GM12878 (cell line): ENCODE data around the gene CTNNBL1. TPM values are rescaled to one million over a fixed set of nuclear protein-coding genes. Genes with fewer than 3 reads are reported as not detected.
A peak's percentile ranks its signal among the peaks of the same experiment; 100 is the strongest.

Experiments
- ATAC-seq: fragments of 200-7000 bp; cut with Tn5 transposase; 3 replicates; pipeline ENCODE4 v1.9.1; 2020; ENCODE audit warnings: mild to moderate bottlenecking, moderate library complexity
- BruUV-seq: library from RNA; stranded (reverse); fragments of 400-500 nt; replicated peaks from 2 replicates; lab custom pipeline; 2021; lab: Mats Ljungman, UMichigan
- CTCF ChIA-PET: fragments of 300-600 bp; sonication (Branson Sonifier 250); formaldehyde crosslinking; extraction: SDS; loops from one replicate; lab custom pipeline; 2021; ENCODE audit warnings: inconsistent platforms; lab: Yijun Ruan, JAX
- POLR2A ChIA-PET: fragments of 350-600 bp; formaldehyde crosslinking; extraction: SDS; loops from one replicate; lab custom pipeline; 2021; ENCODE audit warnings: inconsistent platforms; lab: Charles Lee
- RAD21 ChIA-PET: fragments of 300-600 bp; sonication (Branson Sonifier 250); formaldehyde crosslinking; loops from one replicate; lab custom pipeline; 2023; ENCODE audit warnings: antibody characterized with exemption; ENCODE audit not compliant: unreplicated experiment; lab: Charles Lee
- SMC1A ChIA-PET: fragments of 300-600 bp; sonication (Branson Sonifier 250); formaldehyde crosslinking; loops from one replicate; lab custom pipeline; 2023; ENCODE audit not compliant: unreplicated experiment, uncharacterized antibody; lab: Charles Lee
- DNase-seq: peaks from one replicate; pipeline ENCODE4 v3.0.0-alpha.2; 2011; ENCODE audit warnings: low read depth, low spot score
- FAIRE-seq: peaks from 3 replicates; lab custom pipeline; 2011; peaks lifted over from hg19 to GRCh38; lab: Jason Lieb, UNC
- H2AFZ ChIP-seq: 2 replicates; pipeline ENCODE4 v1.6.0; 2011; ENCODE audit warnings: low read depth, low read length, control low read depth; ENCODE audit not compliant: control insufficient read depth
- H3K27ac ChIP-seq: 2 replicates; pipeline ENCODE4 v1.5.1; 2011; ENCODE audit warnings: control low read depth; ENCODE audit not compliant: control insufficient read depth, insufficient read depth
- H3K27me3 ChIP-seq, 2 experiments: replicated peaks in 1 of 2; 2 replicates each; pipeline versions ENCODE4 v1.6.0 to v1.6.1; 2011; ENCODE audit warnings: low read length in 1 of 2; ENCODE audit not compliant: control insufficient read depth in 2 of 2, insufficient read depth in 2 of 2
- H3K36me3 ChIP-seq, 2 experiments: 2 replicates each; pipeline ENCODE4 v1.5.1; 2011; ENCODE audit warnings: low read length in 1 of 2; ENCODE audit not compliant: control insufficient read depth in 2 of 2, insufficient read depth in 2 of 2
- H3K4me1 ChIP-seq: 2 replicates; pipeline ENCODE4 v1.6.1; 2011; ENCODE audit warnings: mild to moderate bottlenecking, low read length, moderate library complexity, mixed read lengths; ENCODE audit not compliant: control insufficient read depth, insufficient read depth
- H3K4me2 ChIP-seq: 2 replicates; pipeline ENCODE4 v1.6.0; 2011; ENCODE audit warnings: control low read depth; ENCODE audit not compliant: control insufficient read depth, insufficient read depth
- H3K4me3 ChIP-seq: fragments of 200-600 bp; sonication (generic); 2 replicates; pipeline ENCODE4 v1.5.1; 2016
- H3K79me2 ChIP-seq: 2 replicates; pipeline ENCODE4 v1.6.0; 2011; ENCODE audit warnings: low read length; ENCODE audit not compliant: control insufficient read depth, insufficient read depth
- H3K9ac ChIP-seq: 2 replicates; pipeline ENCODE4 v1.8.0; 2011; ENCODE audit warnings: low read length, control low read depth, mixed read lengths; ENCODE audit not compliant: control insufficient read depth, insufficient read depth
- H3K9me3 ChIP-seq: replicated peaks from 3 replicates; pipeline ENCODE4 v1.5.1; 2011; ENCODE audit warnings: mild to moderate bottlenecking, low read length; ENCODE audit not compliant: control insufficient read depth, insufficient read depth
- H4K20me1 ChIP-seq: 2 replicates; pipeline ENCODE4 v1.6.0; 2011; ENCODE audit not compliant: control insufficient read depth, insufficient read depth
- JUNB ChIP-seq: IDR thresholded peaks from 2 replicates; pipeline ENCODE4 v1.6.1; 2016; ENCODE audit warnings: antibody characterized with exemption, mild to moderate bottlenecking
- RAD21 ChIP-seq: IDR thresholded peaks from 2 replicates; pipeline ENCODE4 v1.6.1; 2011; ENCODE audit warnings: mild to moderate bottlenecking, low read depth, low read length, moderate library complexity; ENCODE audit not compliant: insufficient read depth
- SPI1 ChIP-seq: IDR thresholded peaks from 2 replicates; pipeline ENCODE4 v1.6.1; 2011; ENCODE audit warnings: low read depth, mild to moderate bottlenecking, low read length, moderate library complexity, borderline replicate concordance; ENCODE audit not compliant: insufficient read depth
- SRF ChIP-seq, 2 experiments: IDR thresholded peaks; 2 replicates each; pipeline ENCODE4 v1.6.1; 2011; ENCODE audit warnings: low read depth in 2 of 2, low read length in 2 of 2, mild to moderate bottlenecking in 1 of 2, moderate library complexity in 1 of 2
- TCF12 ChIP-seq: IDR thresholded peaks from 2 replicates; pipeline ENCODE4 v1.6.1; 2011; ENCODE audit warnings: low read depth, mild to moderate bottlenecking, low read length
- ZNF217 ChIP-seq: fragments of 450-650 bp; IDR thresholded peaks from 2 replicates; pipeline ENCODE4 v1.6.1; 2017; ENCODE audit warnings: antibody characterized with exemption, mild to moderate bottlenecking
- whole genome bisulfite sequencing: methylation state at CpG from one replicate; pipeline ENCODE4 v1.1.6; 2016; ENCODE audit warnings: low lambda C conversion rate; ENCODE audit not compliant: insufficient replicate concordance, insufficient coverage; ENCODE audit errors: missing lambda C conversion rate; 5-methylcytosine and 5-hydroxymethylcytosine counted together
- in situ Hi-C: fragments of 300-500 bp; cut with MboI; formaldehyde crosslinking; loops from 9 replicates; pipeline ENCODE4 v1.14.3; 2018; ENCODE audit warnings: mixed read lengths
- intact Hi-C: fragments of 100-400 bp; cut with micrococcal nuclease; formaldehyde crosslinking; loops from one replicate; pipeline ENCODE4 v1.14.2; 2022; ENCODE audit not compliant: unreplicated experiment
- polyA plus RNA-seq, 11 experiments: library from polyadenylated mRNA; depleted of rRNA in 4 of 11; unstranded in 6 of 11; stranded (reverse) in 5 of 11; fragments of >200 nt; fragmentation: Nextera tagmentation in 4 of 11; fragmentation: Illumina TruSeq in 1 of 11; extraction: Ambion mirVana in 4 of 11; extraction: Trizol in 1 of 11; gene quantifications; 1 replicate in 1 of 11; 2 replicates in 10 of 11; pipeline versions ENCODE4 v1.2.1 to v1.2.3, GENCODE V29; 2011 to 2016; ENCODE audit warnings: inconsistent platforms in 2 of 11, missing spikeins in 2 of 11, low read depth in 1 of 11
- total RNA-seq, 4 experiments: library from RNA; depleted of rRNA in 3 of 4; stranded (reverse); fragments of >200 nt in 3 of 4; fragmentation: Illumina TruSeq in 1 of 4; extraction: Trizol in 1 of 4; gene quantifications; 2 replicates each; pipeline versions ENCODE4 v1.2.1 to v1.2.3, GENCODE V29; 2013 to 2021

The CTNNBL1 gene
- total and polyA plus RNA-seq, 10 of the 15 experiments (the other 5 are each of a cell fraction or from before 2014, with no cell fraction given) = 43.1 to 102 (median 67.8) TPM

DNA sequence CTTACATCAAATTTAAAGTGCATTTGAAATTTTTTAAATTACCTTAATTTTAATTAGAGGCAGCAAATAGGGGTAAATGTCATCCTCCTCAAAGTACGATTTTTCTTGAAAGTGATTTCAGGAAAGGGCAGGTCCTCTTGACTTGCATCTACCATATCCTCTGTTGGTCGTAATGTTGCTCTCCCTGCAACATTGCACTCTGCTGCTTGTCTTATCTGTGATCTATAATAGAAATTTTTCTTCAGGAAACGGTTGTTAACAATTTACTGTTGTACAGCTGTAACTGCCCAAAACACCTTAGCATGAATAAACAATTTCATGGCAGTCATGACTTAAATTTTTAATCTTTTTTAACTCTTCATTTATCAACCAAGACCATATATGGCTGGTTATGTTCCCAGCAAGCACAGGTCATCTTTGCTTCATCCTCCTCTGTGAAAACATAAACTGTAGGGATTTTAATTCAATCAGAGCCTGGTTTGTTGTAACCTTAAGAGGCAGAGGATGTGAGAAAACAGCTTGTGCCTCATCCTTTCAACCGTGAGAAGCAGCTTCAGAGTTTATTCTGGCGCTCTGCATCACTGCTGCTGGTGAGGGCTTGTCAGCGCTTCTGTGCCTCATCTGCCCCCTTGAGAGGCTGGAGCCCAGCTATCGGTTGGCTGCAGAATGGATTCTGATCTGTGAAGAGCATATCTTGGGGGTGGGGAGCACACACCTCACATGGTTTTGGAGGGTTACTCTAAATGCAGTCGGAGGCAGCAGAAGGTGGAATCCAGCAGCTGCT, 56.0 kb downstream of the CTNNBL1 start:
- ChIA-PET POLR2A (no interaction called here), CTCF (interaction anchor here (0.7 kb wide), 1 partner anchor 21 kb away, joined by 3 read pairs; no protein-coding TSS in a partner anchor), RAD21 (no interaction called here), SMC1A (interaction anchor here (1.2 kb wide), 1 partner anchor 41 kb away, joined by 3 read pairs; no protein-coding TSS in a partner anchor)
- no peak for ATAC-seq
- H3K9me3 ChIP-seq = no peaks in the 10 kb centered on the region
- H2AFZ ChIP-seq = no peak overlapping the region
- no peaks in the 10 kb centered on the region for H4K20me1 ChIP-seq
- no peaks in the 10 kb centered on the region for H3K27me3 ChIP-seq
- no peak for FAIRE-seq
- TF ChIP-seq RAD21 = 0 out of 2 replicates have a peak, but pooled peaks have one; percentile 5
- no peak for TF ChIP-seq JUNB
- BruUV-seq = no TSS peak
- H3K79me2 ChIP-seq = no peaks in the 10 kb centered on the region
- H3K4me3 ChIP-seq = no peak overlapping the region
- H3K36me3 ChIP-seq = peaks cover 0 to 26% of the 10 kb centered on the region in 2 experiments
- WGBS = 43% methylated on average over 8 of the region's 8 CpGs
- DNase-seq = no peak
- H3K4me1 ChIP-seq = no peaks in the 10 kb centered on the region
- H3K9ac ChIP-seq = no peak overlapping the region
- in situ Hi-C loops (no loop called here), intact Hi-C loops (loop anchor here (5.0 to 10.0 kb wide), 3 partner anchors 185 to 723 kb away; no protein-coding TSS in a partner anchor)
- no peak overlapping the region for H3K4me2 ChIP-seq
- no peak overlapping the region for H3K27ac ChIP-seq

DNA sequence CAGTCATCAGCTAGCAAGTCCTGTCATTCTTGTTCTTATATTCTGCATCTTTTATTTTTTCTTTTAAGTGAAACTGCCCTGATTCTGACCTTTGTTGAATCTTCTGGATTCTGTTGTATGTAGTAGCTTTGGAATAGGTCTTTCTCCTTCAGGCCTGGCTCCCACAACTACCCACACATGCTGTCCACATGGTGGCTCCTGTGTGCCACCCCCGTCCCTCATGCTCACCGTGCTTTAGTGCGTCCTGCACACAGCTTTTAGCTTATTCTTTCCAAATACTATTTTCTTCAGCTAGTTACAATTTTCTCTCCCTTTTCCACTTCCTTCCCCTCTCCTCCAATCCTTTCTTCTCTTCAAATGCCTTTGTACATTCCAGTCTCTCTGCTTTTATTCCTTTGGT, 61.8 kb downstream of the CTNNBL1 start:
- no peaks in the 10 kb centered on the region for H3K9me3 ChIP-seq
- no peak overlapping the region for H3K27ac ChIP-seq
- H2AFZ ChIP-seq = no peak overlapping the region
- no peak overlapping the region for H3K9ac ChIP-seq
- H3K27me3 ChIP-seq = no peaks in the 10 kb centered on the region
- BruUV-seq = no TSS peak
- no peak for ATAC-seq
- H3K4me3 ChIP-seq = no peak overlapping the region
- ChIA-PET CTCF (no interaction called here), POLR2A (no interaction called here), SMC1A (interaction anchor here (0.7 to 1.3 kb wide), 4 partner anchors 16 to 48 kb away, joined by 3 to 4 read pairs (median 3); no protein-coding TSS in a partner anchor), RAD21 (no interaction called here)
- 100% methylated on average over 3 of the region's 3 CpGs for WGBS
- H4K20me1 ChIP-seq = no peaks in the 10 kb centered on the region
- no peak for DNase-seq
- TF ChIP-seq SPI1 = no peak
- no peak for TF ChIP-seq TCF12
- no peak for TF ChIP-seq SRF (IDR thresholded peaks at IDR 0.05; ENCODE audit: low read depth in 2 of 2, low read length in 2 of 2)
- TF ChIP-seq ZNF217 = no peak
- no peaks in the 10 kb centered on the region for H3K4me1 ChIP-seq
- no peak overlapping the region for H3K4me2 ChIP-seq
- no peak for FAIRE-seq
- no peaks in the 10 kb centered on the region for H3K79me2 ChIP-seq
- intact Hi-C loops = loop anchor here (10.0 kb wide), 2 partner anchors 191 to 239 kb away; no protein-coding TSS in a partner anchor
- peaks cover 2 to 13% of the 10 kb centered on the region in 2 experiments; a peak in 2 of 4 replicates for H3K36me3 ChIP-seq
- in situ Hi-C loops = no loop called here
